ENCODE measurements around the gene BRMS1. TPM values are rescaled to one million over a fixed set of nuclear protein-coding genes. Genes with fewer than 3 reads are reported as not detected.

BRMS1 gene
- total RNA-seq, 1 donor from 2014 or later, result 72.0 TPM

- no peak for TF ChIP-seq CTCF (conservative IDR thresholded peaks at IDR 0.05; ENCODE audit: low read depth, low read length)
- DNase-seq (ENCODE audit: low read depth), result no peak
- H3K4me3 ChIP-seq (ENCODE audit: low read depth, low read length), result no peak overlapping the region
Measured at GRCh38 chr11:66299186-66299585, 45.7 kb downstream of the BRMS1 start.

- H3K4me3 ChIP-seq (ENCODE audit: low read depth, low read length), result no peak overlapping the region
- TF ChIP-seq CTCF (conservative IDR thresholded peaks at IDR 0.05; ENCODE audit: low read depth, low read length), result no peak
- DNase-seq (ENCODE audit: low read depth), result no peak
Measured at GRCh38 chr11:66297610-66298009, 47.3 kb downstream of the BRMS1 start.

GRCh38 chr11:66294626-66295620 lies 50.0 kb downstream of the BRMS1 start:
- no peak overlapping the region for H3K4me3 ChIP-seq (ENCODE audit: low read depth, low read length)
- DNase-seq (ENCODE audit: low read depth), result no peak
- no peak for TF ChIP-seq CTCF (conservative IDR thresholded peaks at IDR 0.05; ENCODE audit: low read depth, low read length)

GRCh38 chr11:66293777-66294625 lies 50.9 kb downstream of the BRMS1 start:
- no peak overlapping the region for H3K4me3 ChIP-seq (ENCODE audit: low read depth, low read length)
- TF ChIP-seq CTCF (conservative IDR thresholded peaks at IDR 0.05; ENCODE audit: low read depth, low read length), result no peak
- no peak for DNase-seq (ENCODE audit: low read depth)

GRCh38 chr11:66293352-66293751 lies 51.6 kb downstream of the BRMS1 start:
- no peak for DNase-seq (ENCODE audit: low read depth)
- TF ChIP-seq CTCF (conservative IDR thresholded peaks at IDR 0.05; ENCODE audit: low read depth, low read length), result no peak
- H3K4me3 ChIP-seq (ENCODE audit: low read depth, low read length), result no peak overlapping the region

- TF ChIP-seq CTCF (conservative IDR thresholded peaks at IDR 0.05; ENCODE audit: low read depth, low read length), result no peak
- DNase-seq (ENCODE audit: low read depth), result no peak
- H3K4me3 ChIP-seq (ENCODE audit: low read depth, low read length), result no peak overlapping the region
Measured at GRCh38 chr11:66292543-66293332, 52.2 kb downstream of the BRMS1 start.
